Smooth muscle cell (in vitro differentiated cells): ENCODE measurements around the gene SLC47A2. TPM values are rescaled to one million over a fixed set of nuclear protein-coding genes. Genes with fewer than 3 reads are reported as not detected.

Experiments used
- DNase-seq: peaks from one replicate; lab custom pipeline; 2025; ENCODE audit not compliant: unreplicated experiment; lab: John Stamatoyannopoulos, UW
- H2AFZ ChIP-seq: fragments of 200-600 bp; sonication (generic); 2 replicates; pipeline ENCODE4 v1.6.0; 2016; ENCODE audit warnings: antibody characterized with exemption, low read depth, mild to moderate bottlenecking
- H3F3A ChIP-seq: fragments of 200-600 bp; sonication (generic); 2 replicates; pipeline ENCODE4 v1.6.0; 2017; ENCODE audit warnings: antibody characterized with exemption, low read depth
- H3K27ac ChIP-seq: fragments of 200-600 bp; sonication (generic); 2 replicates; pipeline ENCODE4 v1.5.1; 2016; ENCODE audit warnings: low read depth, mild to moderate bottlenecking
- H3K27me3 ChIP-seq: fragments of 200-600 bp; sonication (generic); 2 replicates; pipeline ENCODE4 v1.6.1; 2016; ENCODE audit warnings: low read depth, mild to moderate bottlenecking
- H3K36me3 ChIP-seq: fragments of 200-600 bp; sonication (generic); 2 replicates; pipeline ENCODE4 v1.5.1; 2016; ENCODE audit warnings: low read depth
- H3K4me1 ChIP-seq: fragments of 200-600 bp; sonication (generic); 2 replicates; pipeline ENCODE4 v1.5.1; 2016; ENCODE audit warnings: low read depth
- H3K4me2 ChIP-seq: fragments of 200-600 bp; sonication (generic); 2 replicates; pipeline ENCODE4 v1.6.0; 2016; ENCODE audit warnings: mild to moderate bottlenecking
- H3K4me3 ChIP-seq: fragments of 200-600 bp; sonication (generic); 2 replicates; pipeline ENCODE4 v1.5.1; 2016; ENCODE audit warnings: mild to moderate bottlenecking
- H3K79me2 ChIP-seq: fragments of 200-600 bp; sonication (generic); 2 replicates; pipeline ENCODE4 v1.6.0; 2016; ENCODE audit warnings: low read depth, mild to moderate bottlenecking
- H3K9ac ChIP-seq: fragments of 200-600 bp; sonication (generic); 2 replicates; pipeline ENCODE4 v1.6.0; 2016; ENCODE audit warnings: low read depth
- H3K9me3 ChIP-seq: fragments of 200-600 bp; sonication (generic); replicated peaks from 2 replicates; pipeline ENCODE4 v1.5.1; 2016; ENCODE audit warnings: low read depth
- H4K20me1 ChIP-seq: fragments of 200-600 bp; sonication (generic); 2 replicates; pipeline ENCODE4 v1.6.0; 2016; ENCODE audit warnings: low read depth
- CTCF ChIP-seq: fragments of 200-600 bp; sonication (generic); IDR thresholded peaks from 2 replicates; pipeline ENCODE4 v1.5.1; 2017; ENCODE audit warnings: borderline replicate concordance, mild to moderate bottlenecking, antibody characterized with exemption; ENCODE audit not compliant: insufficient read depth, poor library complexity, severe bottlenecking
- WGBS: methylation state at CpG from one replicate; pipeline ENCODE4 v1.1.7; 2016; ENCODE audit warnings: low lambda C conversion rate; 5-methylcytosine and 5-hydroxymethylcytosine counted together
- polyA plus RNA-seq: library from polyadenylated mRNA; unstranded; fragments of >200 nt; fragmentation: Nextera tagmentation; extraction: Ambion mirVana; gene quantifications from 2 replicates; pipeline ENCODE4 v1.2.1, GENCODE V29; 2016
- total RNA-seq: library from RNA; depleted of rRNA; stranded (reverse); fragments of >200 nt; gene quantifications from 2 replicates; pipeline ENCODE4 v1.2.3, GENCODE V29; 2014

The SLC47A2 gene
- total and polyA plus RNA-seq, 2 experiments from 2014 or later, result not detected

- H3K27me3 ChIP-seq, result no peaks in the 10 kb centered on the region
- 87% methylated on average over 6 of the region's 6 CpGs for WGBS
- no peaks in the 10 kb centered on the region for H3K9me3 ChIP-seq
- H4K20me1 ChIP-seq, result no peaks in the 10 kb centered on the region
- H2AFZ ChIP-seq, result no peak overlapping the region
- no peak overlapping the region for H3K9ac ChIP-seq
- no peaks in the 10 kb centered on the region for H3K4me1 ChIP-seq
- no peak overlapping the region for H3K4me3 ChIP-seq
- TF ChIP-seq CTCF, result no peak
- H3K79me2 ChIP-seq, result no peaks in the 10 kb centered on the region
- no peak overlapping the region for H3K4me2 ChIP-seq
- DNase-seq, result no peak
- H3K27ac ChIP-seq, result no peak overlapping the region
- H3K36me3 ChIP-seq, result no peaks in the 10 kb centered on the region
- no peaks in the 10 kb centered on the region for H3F3A ChIP-seq
These were observed 39.0 kb upstream of the SLC47A2 start for GRCh38 chr17:19755392-19755791.

- 93% methylated on average over 12 of the region's 12 CpGs for WGBS
- no peak overlapping the region for H3K4me3 ChIP-seq
- H3K79me2 ChIP-seq, result no peaks in the 10 kb centered on the region
- H3F3A ChIP-seq, result no peaks in the 10 kb centered on the region
- no peak overlapping the region for H2AFZ ChIP-seq
- no peak overlapping the region for H3K4me2 ChIP-seq
- no peak for TF ChIP-seq CTCF
- H3K9ac ChIP-seq, result no peak overlapping the region
- DNase-seq, result no peak
- H3K4me1 ChIP-seq, result no peaks in the 10 kb centered on the region
- no peak overlapping the region for H3K27ac ChIP-seq
- no peaks in the 10 kb centered on the region for H4K20me1 ChIP-seq
- no peaks in the 10 kb centered on the region for H3K36me3 ChIP-seq
- no peaks in the 10 kb centered on the region for H3K27me3 ChIP-seq
- no peaks in the 10 kb centered on the region for H3K9me3 ChIP-seq
These were observed 37.5 kb upstream of the SLC47A2 start for GRCh38 chr17:19753661-19754463.

GRCh38 chr17:19753051-19753509 is 36.7 kb upstream of the SLC47A2 start:
- WGBS, result 83% methylated on average over 12 of the region's 12 CpGs
- no peak overlapping the region for H2AFZ ChIP-seq
- H3K27ac ChIP-seq, result no peak overlapping the region
- no peaks in the 10 kb centered on the region for H3F3A ChIP-seq
- H3K4me2 ChIP-seq, result no peak overlapping the region
- H3K4me1 ChIP-seq, result no peaks in the 10 kb centered on the region
- H3K79me2 ChIP-seq, result no peaks in the 10 kb centered on the region
- H4K20me1 ChIP-seq, result no peaks in the 10 kb centered on the region
- no peaks in the 10 kb centered on the region for H3K36me3 ChIP-seq
- H3K27me3 ChIP-seq, result no peaks in the 10 kb centered on the region
- no peak overlapping the region for H3K9ac ChIP-seq
- no peaks in the 10 kb centered on the region for H3K9me3 ChIP-seq
- TF ChIP-seq CTCF, result no peak
- no peak overlapping the region for H3K4me3 ChIP-seq
- DNase-seq, result no peak
